ENCODE measurements around the gene AHDC1.

AHDC1 gene

DNA sequence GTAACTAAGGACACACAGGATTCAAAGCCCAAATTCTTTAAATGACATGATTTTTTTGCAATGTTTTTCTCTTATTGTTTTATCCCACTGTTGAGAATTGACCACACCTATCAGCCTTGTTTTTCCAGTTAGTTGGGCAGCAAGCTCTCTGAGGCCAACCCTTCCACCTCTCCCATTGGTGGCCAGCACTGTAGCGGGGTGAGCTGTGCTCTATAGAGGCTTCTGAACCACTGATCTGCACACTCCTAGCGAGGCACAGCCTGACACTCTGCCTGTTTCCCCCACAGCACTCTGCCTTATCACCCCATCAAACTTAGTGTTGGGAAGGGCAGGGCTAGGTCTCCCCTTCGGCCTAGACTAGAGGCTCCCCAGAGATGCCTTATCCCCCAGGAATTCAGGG lies 19.5 kb downstream of the AHDC1 start:
- DNase-seq (ENCODE audit: low spot score), result no peak

DNA sequence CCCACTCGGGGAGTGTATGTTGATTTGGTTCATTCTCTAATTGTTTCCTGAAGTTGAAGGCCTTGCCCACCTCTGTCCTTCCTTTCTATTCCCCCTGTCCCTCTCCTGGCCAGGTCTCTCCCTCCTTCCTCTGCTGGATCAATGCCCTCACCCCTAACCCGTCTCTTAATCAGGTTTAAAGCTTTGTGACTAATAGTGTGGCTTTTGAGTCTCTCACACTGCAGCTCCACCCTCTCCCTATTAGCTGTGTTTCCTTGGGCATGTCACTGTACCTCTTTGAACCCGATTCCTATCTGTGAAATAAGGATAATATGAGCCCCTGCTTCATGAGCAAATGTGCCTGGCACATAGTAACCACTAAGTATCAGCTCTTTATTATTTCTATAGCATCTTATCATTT lies 20.5 kb downstream of the AHDC1 start:
- DNase-seq (ENCODE audit: low spot score), result no peak

GRCh38 chr1:27581823-27582243 lies 22.1 kb downstream of the AHDC1 start:
- no peak for DNase-seq (ENCODE audit: low spot score)

DNA sequence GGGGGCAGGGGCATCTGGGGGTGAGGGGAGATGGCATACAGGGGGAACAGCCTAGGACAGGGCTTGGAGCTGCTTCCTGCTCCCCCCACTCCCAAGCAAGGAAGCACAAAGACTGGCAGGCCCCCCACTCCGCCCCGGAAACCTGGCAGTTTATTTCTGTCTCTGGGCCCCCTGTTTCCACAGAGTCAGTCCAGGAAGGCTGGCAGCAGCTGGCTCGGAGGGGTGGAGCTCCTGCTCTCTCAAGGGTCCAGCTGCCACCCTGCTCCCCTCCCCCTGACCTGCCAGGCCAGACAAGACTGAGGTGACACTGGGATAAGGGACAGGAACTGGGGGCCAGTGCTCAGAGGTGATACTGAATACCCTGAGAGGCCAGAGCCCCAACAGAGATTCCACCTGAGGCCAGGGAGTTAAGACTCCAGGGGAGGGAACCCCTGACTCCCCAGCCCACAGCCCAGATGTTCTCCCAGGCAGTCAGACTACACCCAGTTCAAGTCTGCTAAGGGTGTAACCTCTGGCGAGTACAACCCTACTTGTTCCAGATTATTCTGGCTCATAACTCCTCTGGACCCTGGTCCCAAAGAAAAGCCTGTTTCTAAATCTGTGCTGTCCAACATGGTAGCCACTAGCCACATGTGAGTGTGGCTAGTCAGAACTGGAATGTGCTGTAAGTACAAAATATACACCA lies 26.3 kb downstream of the AHDC1 start:
- DNase-seq (ENCODE audit: low spot score), result no peak

DNA sequence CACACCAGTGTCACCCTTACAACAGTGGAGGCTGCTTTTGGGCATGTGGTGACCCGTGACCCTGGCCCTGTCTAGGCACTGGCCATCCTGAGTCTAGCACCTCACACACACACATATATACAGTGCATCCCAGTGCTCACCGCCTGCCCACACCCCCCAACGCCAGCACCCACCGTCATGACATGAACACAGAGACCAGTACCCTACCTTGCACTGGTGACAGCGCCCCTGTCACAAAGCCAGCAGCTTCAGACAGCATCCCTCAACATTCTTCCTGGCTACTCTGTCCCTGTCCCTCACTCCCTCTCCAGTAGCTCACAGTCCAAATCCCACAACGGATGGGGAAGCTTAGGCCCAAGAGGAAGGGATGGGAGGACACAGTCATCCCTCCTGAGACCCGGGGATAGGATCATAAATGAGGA lies 27.1 kb downstream of the AHDC1 start:
- no peak for DNase-seq (ENCODE audit: low spot score)

DNA sequence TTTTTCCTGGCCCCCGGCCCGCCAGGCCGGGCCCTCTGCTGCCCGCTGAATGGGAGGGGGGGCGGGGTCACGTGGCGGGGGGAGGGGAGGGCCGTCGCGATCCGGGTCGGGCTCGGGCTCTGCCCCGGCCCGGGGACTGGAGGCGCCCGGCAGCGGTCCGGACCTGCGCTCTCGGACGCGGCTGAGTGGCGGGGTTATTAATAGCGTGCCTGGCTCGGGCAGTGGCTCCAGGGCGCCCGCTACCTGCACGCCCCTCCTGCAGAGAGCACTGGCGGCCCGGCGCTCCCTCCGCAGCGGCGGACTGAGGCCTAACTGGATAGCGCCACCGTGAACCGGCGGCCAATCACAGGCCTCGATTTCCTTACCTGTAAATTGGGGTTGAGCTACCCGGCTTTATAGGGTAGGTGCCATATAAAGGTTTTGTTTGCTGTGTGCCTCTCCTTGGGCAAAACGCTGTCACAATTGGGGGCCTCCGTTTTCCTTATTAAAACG lies 28.1 kb downstream of the AHDC1 start:
- no peak for DNase-seq (ENCODE audit: low spot score)

- peak; percentile 89 for DNase-seq (ENCODE audit: low spot score)
Observed at GRCh38 chr1:27574871-27575831, 28.8 kb downstream of the AHDC1 start.

GRCh38 chr1:27574001-27574781 lies 29.8 kb downstream of the AHDC1 start:
- DNase-seq (ENCODE audit: low spot score), result no peak

GRCh38 chr1:27572679-27573426 lies 31.1 kb downstream of the AHDC1 start:
- no peak for DNase-seq (ENCODE audit: low spot score)

DNA sequence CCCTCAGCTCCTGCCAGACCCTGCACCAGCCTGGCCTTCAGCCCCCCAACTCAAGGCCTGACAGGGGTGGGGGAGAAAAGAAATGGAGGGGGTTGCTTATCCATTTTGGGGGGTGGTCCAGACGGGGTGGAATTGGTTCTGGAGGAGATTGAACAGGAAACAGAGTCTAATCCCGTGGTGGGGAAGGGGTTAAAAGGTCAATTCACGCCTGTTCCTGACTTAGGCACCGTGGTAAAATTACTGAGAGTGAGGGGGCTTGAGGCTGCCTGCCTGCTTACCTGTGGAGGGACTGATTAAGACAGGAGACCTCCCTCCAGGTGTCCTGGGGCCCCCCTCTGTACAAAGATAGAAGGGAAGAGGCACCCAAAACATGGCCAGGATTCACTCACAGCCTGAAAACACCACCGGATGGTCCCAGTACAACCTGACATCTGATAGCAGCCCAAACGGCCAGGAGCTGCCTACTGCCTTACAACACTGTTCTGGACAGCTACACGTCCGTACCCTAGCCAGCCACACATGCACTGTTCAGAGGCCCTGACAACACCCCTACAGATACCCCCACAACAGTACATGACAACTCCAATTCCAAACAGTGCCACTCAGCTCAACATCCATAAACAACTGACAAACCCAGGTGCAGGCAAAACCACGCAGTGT lies 31.8 kb downstream of the AHDC1 start:
- no peak for DNase-seq (ENCODE audit: low spot score)

DNA sequence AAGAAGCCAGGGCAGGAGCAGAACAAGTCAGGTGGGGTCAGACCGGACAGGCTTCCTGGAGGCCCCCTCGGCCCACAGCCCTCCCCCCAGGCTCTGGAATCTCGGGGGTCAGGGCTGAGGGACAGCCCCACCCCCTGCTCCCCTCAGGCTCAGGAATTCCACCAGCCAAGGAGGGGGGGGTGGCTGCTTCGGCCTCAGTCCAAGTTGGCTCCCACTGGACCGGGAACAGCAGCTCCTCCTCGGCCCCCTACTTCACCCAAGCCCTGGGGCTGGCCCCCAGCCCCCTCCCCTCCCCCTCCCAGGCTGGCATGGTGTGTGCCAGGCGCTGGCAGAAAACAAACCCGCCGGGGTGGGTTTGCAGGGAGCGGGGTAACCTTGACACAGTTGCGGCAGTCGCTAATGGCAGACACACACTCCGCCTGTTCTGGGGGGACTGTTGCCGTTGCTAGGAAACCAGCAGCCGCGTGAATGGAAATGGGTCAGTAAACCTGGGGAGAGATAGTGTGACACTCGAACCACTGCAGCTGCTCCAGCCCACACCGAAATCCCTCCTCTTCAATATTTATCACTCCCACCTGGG lies 32.4 kb downstream of the AHDC1 start:
- DNase-seq (ENCODE audit: low spot score), result no peak

DNA sequence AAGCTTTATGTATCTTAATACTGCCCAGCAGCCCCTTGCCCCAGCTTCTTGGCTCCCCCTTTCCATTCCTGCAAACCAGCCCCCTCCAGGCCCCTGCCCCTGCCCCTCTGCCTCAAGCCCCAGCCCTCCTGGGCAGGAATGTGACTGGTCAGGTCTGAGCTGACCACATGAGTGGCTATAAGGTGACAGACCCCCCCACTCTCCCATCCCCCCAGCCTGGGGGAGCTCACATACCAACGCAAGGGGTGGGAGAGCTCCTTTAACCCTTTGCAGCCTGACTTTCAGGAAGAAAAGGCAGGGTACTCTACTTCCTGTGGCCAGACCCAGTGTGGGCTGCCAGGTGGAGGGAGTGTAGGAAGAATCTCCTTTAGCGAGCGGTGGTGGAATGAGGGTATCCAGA lies 33.2 kb downstream of the AHDC1 start:
- no peak for DNase-seq (ENCODE audit: low spot score)

DNA sequence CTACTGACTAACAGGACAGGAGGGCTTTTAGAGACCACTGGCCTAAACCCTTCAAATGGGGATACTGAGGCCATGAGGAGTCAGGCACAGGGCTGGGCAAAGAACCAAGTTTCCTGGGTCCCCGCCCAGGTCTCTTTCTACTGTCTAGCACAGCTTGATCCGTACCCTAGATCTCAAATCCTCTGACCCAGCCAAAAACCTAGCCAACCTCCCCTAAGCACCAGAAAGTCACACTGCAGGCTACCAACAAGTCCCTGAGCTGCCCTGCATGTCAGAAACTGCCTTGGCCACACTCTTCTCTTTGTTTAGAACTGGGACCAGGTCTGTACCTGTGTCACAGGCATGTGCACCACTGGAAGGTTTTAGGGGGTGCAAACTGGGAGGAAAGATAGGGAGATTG lies 33.6 kb downstream of the AHDC1 start:
- DNase-seq (ENCODE audit: low spot score), result no peak

DNA sequence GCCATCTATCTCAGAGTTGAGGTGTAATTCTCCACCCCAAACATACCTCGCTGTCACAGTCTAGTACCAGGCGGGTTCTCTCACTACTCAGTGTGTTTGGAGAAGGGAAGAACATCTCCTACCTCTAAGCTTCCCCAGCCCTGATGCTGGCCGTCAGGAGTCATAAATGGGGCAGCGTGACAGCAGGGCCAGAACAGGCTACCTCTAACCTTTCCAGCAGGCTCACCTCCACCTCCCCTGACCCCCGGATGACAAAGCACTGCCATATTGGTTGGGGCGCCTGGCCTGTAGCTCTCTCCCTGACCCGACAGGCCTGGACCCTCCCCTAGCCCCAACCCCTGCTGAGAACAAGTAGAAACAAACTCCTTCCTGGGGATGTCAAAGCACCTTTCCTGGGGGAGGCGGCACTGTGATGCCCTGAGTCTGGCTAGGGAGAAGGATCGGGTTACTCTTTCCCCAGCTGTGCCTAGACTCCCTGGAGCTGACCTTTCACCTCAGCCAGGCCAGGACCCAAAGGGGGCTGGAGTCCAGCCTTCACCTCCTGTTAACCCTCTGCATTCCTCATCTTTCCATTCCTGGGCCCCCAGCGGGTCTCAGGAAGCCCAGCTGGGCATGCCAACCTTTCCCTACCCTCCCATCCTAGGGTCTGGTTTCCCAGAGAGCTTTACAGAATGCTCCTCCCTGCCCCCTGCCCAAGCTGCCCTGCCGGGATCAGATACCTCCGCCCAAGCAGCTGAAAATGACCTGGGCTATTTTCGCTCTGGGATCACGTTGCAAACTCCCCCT lies 34.2 kb downstream of the AHDC1 start:
- DNase-seq (ENCODE audit: low spot score), result no peak

DNA sequence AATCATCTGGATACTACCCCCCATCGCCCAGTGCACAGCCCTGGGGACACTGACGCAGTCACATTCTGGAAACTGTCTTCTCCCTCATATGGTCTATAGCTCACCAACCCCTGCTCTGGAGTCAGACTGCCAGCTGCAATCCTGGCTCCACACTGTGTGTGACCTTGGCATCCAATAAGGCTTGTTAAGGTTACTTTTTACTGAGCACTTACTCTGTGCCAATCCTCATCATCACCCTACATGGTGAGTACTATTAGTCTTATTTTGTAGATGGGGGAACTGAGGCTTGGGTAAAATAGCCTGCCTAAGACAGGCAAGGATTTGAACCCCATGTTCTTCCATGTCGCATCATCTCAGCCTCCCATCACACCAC lies 34.9 kb downstream of the AHDC1 start:
- DNase-seq (ENCODE audit: low spot score), result no peak

- peak; percentile 91 for DNase-seq (ENCODE audit: low spot score)
Observed at GRCh38 chr1:27568300-27569087, 35.5 kb downstream of the AHDC1 start.

DNA sequence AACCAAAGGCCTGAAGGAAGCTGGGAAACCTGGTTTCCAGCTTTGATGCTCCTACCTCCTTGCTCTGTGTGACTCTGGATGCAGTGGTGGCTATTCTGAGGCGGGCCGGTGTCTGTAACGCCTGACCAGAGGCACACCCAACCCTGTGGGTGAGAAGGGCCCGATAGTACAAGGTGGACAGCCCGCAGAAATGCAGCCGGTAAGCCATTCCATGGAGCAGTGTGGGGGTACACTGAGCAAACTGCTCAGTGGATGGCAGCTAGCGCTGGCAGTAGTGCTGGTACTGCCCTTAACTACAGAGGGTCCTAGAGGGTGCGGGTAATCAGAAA lies 36.0 kb downstream of the AHDC1 start:
- DNase-seq (ENCODE audit: low spot score), result no peak

GRCh38 chr1:27567146-27567526 lies 36.8 kb downstream of the AHDC1 start:
- no peak for DNase-seq (ENCODE audit: low spot score)

GRCh38 chr1:27566462-27567145 lies 37.3 kb downstream of the AHDC1 start:
- no peak for DNase-seq (ENCODE audit: low spot score)
